ENCODE results near the gene CTPS1. TPM values are rescaled to one million over a fixed set of nuclear protein-coding genes. Genes with fewer than 3 reads are reported as not detected.

Gene CTPS1
- total and polyA plus RNA-seq, 2 of the 13 experiments (the other 11 are each of a cell fraction or from before 2014, with no cell fraction given), result 9.6 to 42.8 TPM

DNA sequence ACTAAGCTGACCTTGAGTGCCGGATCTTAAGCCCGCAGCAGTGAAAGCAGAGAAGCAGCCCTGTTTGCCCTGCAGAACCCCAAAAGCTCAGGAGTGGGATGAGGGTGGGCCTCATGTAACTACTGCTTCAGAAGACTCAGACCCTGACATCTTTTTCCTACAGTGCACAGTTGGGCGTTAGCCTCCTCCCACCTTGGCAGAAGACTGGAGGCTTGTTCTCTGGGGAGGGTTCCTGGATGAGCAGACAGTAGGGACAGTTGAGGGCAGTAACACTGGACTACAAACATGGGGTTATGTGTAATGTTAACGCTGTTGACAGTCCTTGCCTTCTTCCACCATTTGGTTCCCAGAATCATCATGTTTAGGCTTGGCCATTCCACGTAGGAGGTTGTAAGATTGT lies 9.6 kb downstream of the CTPS1 start:
- ChIA-PET POLR2A (interaction anchor here (1.3 kb wide), 1 partner anchor 9 kb away, joined by 5 read pairs; no protein-coding TSS in a partner anchor), CTCF (ENCODE audit: low intra/inter-chr PET ratio, low total read pairs) (no interaction called here)
- in situ Hi-C loops (cut with HindIII; ENCODE audit: extremely low pct_ligation_motif_present, low pct_unique_long_range_greater_than_20kb) (no loop called here), intact Hi-C loops (cut with micrococcal nuclease; ENCODE audit: unreplicated experiment) (no loop called here)
- peaks cover 53% of the 10 kb centered on the region for H3K4me1 ChIP-seq (ENCODE audit: insufficient read depth, low read length)
- no peak overlapping the region for H3K4me3 ChIP-seq (replicated peaks in 1 of 3; ENCODE audit: insufficient read depth in 1 of 3, low read depth in 2 of 3, low read length in 3 of 3)
- H3K9ac ChIP-seq (ENCODE audit: insufficient read depth, low read depth, low read length), result no peak overlapping the region
- no TSS peak for BruUV-seq (replicated peaks)
- no peaks in the 10 kb centered on the region for H4K20me1 ChIP-seq (ENCODE audit: insufficient read depth, low read length)
- no peak for DNase-seq (ENCODE audit: low spot score)
- no peak overlapping the region for H3K4me2 ChIP-seq (ENCODE audit: low read depth, low read length)
- H3K79me2 ChIP-seq (ENCODE audit: insufficient read depth, low read length), result no peaks in the 10 kb centered on the region
- WGBS (ENCODE audit: low lambda C conversion rate), result 93% methylated on average over 4 of the region's 5 CpGs
- TF ChIP-seq, protein P1, sequence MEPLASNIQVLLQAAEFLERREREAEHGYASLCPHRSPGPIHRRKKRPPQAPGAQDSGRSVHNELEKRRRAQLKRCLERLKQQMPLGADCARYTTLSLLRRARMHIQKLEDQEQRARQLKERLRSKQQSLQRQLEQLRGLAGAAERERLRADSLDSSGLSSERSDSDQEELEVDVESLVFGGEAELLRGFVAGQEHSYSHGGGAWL (CRISPR knock-in tag; IDR thresholded peaks at IDR 0.05), result no peak
- TF ChIP-seq ZSCAN25 (CRISPR knock-in tag; IDR thresholded peaks at IDR 0.05), result no peak
- TF ChIP-seq STAT5B (CRISPR knock-in tag; IDR thresholded peaks at IDR 0.05), result no peak
- TF ChIP-seq ZNF761 (CRISPR knock-in tag; conservative IDR thresholded peaks at IDR 0.05), result no peak
- no peak for TF ChIP-seq ZNF441 (CRISPR knock-in tag; IDR thresholded peaks at IDR 0.05; ENCODE audit: borderline replicate concordance)
- no peak for TF ChIP-seq MTA1 (CRISPR knock-in tag; IDR thresholded peaks at IDR 0.05; ENCODE audit: borderline replicate concordance)
- no peak for TF ChIP-seq NKX3-1 (CRISPR knock-in tag; IDR thresholded peaks at IDR 0.05)
- no peak for TF ChIP-seq ZNF75D (CRISPR knock-in tag; IDR thresholded peaks at IDR 0.05; ENCODE audit: borderline replicate concordance)
- TF ChIP-seq ZNF124 (CRISPR knock-in tag; IDR thresholded peaks at IDR 0.05), result no peak
- TF ChIP-seq ZNF616 (CRISPR knock-in tag; IDR thresholded peaks at IDR 0.05; ENCODE audit: low read depth), result no peak
- TF ChIP-seq, protein P2, sequence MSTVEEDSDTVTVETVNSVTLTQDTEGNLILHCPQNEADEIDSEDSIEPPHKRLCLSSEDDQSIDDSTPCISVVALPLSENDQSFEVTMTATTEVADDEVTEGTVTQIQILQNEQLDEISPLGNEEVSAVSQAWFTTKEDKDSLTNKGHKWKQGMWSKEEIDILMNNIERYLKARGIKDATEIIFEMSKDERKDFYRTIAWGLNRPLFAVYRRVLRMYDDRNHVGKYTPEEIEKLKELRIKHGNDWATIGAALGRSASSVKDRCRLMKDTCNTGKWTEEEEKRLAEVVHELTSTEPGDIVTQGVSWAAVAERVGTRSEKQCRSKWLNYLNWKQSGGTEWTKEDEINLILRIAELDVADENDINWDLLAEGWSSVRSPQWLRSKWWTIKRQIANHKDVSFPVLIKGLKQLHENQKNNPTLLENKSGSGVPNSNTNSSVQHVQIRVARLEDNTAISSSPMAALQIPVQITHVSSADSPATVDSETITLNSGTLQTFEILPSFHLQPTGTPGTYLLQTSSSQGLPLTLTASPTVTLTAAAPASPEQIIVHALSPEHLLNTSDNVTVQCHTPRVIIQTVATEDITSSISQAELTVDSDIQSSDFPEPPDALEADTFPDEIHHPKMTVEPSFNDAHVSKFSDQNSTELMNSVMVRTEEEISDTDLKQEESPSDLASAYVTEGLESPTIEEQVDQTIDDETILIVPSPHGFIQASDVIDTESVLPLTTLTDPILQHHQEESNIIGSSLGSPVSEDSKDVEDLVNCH (CRISPR knock-in tag; IDR thresholded peaks at IDR 0.05), result no peak
- TF ChIP-seq ATRX (CRISPR knock-in tag; IDR thresholded peaks at IDR 0.05; ENCODE audit: borderline replicate concordance), result no peak
- TF ChIP-seq, protein P3, sequence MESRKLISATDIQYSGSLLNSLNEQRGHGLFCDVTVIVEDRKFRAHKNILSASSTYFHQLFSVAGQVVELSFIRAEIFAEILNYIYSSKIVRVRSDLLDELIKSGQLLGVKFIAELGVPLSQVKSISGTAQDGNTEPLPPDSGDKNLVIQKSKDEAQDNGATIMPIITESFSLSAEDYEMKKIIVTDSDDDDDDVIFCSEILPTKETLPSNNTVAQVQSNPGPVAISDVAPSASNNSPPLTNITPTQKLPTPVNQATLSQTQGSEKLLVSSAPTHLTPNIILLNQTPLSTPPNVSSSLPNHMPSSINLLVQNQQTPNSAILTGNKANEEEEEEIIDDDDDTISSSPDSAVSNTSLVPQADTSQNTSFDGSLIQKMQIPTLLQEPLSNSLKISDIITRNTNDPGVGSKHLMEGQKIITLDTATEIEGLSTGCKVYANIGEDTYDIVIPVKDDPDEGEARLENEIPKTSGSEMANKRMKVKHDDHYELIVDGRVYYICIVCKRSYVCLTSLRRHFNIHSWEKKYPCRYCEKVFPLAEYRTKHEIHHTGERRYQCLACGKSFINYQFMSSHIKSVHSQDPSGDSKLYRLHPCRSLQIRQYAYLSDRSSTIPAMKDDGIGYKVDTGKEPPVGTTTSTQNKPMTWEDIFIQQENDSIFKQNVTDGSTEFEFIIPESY (CRISPR knock-in tag; IDR thresholded peaks at IDR 0.05), result no peak
- no peak for TF ChIP-seq FOSL2 (CRISPR knock-in tag; IDR thresholded peaks at IDR 0.05)
- TF ChIP-seq ZNF432 (CRISPR knock-in tag; IDR thresholded peaks at IDR 0.05; ENCODE audit: borderline replicate concordance), result no peak
- no peak for TF ChIP-seq KDM5A (IDR thresholded peaks at IDR 0.05; ENCODE audit: borderline replicate concordance, low read length)
- no peak for TF ChIP-seq ZNF296 (CRISPR knock-in tag; conservative IDR thresholded peaks at IDR 0.05)
- TF ChIP-seq, protein P4, sequence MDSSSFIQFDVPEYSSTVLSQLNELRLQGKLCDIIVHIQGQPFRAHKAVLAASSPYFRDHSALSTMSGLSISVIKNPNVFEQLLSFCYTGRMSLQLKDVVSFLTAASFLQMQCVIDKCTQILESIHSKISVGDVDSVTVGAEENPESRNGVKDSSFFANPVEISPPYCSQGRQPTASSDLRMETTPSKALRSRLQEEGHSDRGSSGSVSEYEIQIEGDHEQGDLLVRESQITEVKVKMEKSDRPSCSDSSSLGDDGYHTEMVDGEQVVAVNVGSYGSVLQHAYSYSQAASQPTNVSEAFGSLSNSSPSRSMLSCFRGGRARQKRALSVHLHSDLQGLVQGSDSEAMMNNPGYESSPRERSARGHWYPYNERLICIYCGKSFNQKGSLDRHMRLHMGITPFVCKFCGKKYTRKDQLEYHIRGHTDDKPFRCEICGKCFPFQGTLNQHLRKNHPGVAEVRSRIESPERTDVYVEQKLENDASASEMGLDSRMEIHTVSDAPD (CRISPR knock-in tag; IDR thresholded peaks at IDR 0.05), result no peak
- TF ChIP-seq POLR2G (IDR thresholded peaks at IDR 0.05; ENCODE audit: low read depth, low read length), result no peak
- no peak for TF ChIP-seq FOXJ3 (CRISPR knock-in tag; IDR thresholded peaks at IDR 0.05; ENCODE audit: borderline replicate concordance)
- no peak overlapping the region for H3K27ac ChIP-seq (ENCODE audit: extremely low read length, insufficient read depth, low read length)
- ATAC-seq, result no peak
- no peak overlapping the region for H2AFZ ChIP-seq (ENCODE audit: low read length)
- H3K9me3 ChIP-seq (ENCODE audit: low read length), result no peaks in the 10 kb centered on the region
- FAIRE-seq, result no peak
- peaks cover 24 to 84% of the 10 kb centered on the region in 2 experiments for H3K36me3 ChIP-seq (replicated peaks in 1 of 2; ENCODE audit: control insufficient read depth in 1 of 2, insufficient read depth in 2 of 2, low read length in 2 of 2)
- H3K27me3 ChIP-seq (ENCODE audit: control insufficient read depth in 1 of 2, insufficient read depth in 2 of 2, low read length in 2 of 2), result no peaks in the 10 kb centered on the region
